Measurements from ENCODE around the gene SEMA6A. TPM values are rescaled to one million over a fixed set of nuclear protein-coding genes. Genes with fewer than 3 reads are reported as not detected.

Gene SEMA6A
- total and polyA plus RNA-seq, 2 of the 13 experiments (the other 11 are each of a cell fraction or from before 2014, with no cell fraction given) = 5.1 to 6.5 TPM

DNA sequence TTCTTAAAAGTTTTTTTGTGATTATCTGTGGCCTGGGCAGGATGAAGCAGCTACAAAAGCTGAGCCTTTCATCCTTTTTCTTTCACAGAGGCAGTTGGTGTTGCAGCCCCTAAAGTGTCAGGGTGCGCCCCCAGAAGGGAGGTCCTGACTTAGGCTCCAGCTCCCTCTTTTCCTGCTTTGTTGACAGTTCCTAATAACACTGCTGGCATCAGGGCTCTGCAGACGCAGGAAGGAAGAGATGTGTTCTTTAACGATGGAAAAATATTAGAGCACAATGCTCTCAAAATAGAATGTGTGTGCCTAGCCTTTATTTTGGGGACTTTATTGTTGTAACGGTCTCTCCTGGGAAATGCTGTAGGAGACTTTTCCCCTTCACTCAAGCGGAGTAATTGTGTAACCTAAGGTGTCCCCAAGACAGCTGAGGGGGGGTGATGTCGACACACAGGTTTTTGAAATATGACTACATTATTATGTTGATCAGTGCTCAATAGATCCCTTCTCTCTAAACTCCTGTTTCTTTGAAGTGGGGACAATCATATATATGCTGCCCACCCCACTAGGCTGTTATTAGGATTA is 135.6 kb downstream of the SEMA6A start:
- intact Hi-C loops (cut with micrococcal nuclease; ENCODE audit: unreplicated experiment) = no loop called here

DNA sequence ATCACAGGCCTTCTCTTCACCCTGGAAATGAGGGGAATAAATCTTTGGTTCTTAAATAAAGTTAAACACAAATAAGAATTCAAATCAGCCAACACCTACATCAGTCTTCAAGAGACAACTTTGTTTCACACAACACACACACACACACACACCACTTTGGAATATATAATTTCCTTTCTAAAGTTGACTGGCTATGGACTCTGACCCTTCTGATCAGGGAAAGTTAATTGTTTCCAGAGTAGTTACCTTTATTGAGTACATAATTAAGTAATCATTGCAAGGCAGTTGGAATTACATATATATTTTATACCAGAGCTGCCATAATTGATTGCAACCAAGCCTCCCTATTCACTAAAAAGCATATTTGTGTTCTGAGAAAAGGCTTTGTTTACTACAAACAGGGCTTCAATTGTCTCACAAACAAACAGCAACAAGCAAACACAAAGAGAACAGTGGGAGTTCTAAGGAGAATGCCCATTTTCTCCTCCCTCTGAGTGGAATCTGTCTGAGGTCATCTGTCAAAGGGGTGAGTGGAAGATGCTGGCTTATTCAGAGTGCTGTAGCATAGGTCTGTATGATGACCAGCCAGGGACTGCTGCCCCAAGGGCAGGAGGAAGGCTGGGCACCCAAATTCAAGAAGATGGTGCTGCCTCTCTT is 136.6 kb downstream of the SEMA6A start:
- POLR2A ChIA-PET = no interaction called here
- Histone ChIP-seq H3K4me3 (replicated peaks in 1 of 3; ENCODE audit: insufficient read depth in 1 of 3, low read depth in 2 of 3, low read length in 3 of 3) (no peak overlapping the region), H3K4me1 (ENCODE audit: insufficient read depth, low read length) (0 out of 2 replicates have a peak, but pooled peaks cover 16% of the 10 kb centered on the region), H3K27ac (ENCODE audit: extremely low read length, insufficient read depth, low read length) (no peak overlapping the region), H3K4me2 (ENCODE audit: low read depth, low read length) (no peak overlapping the region), H3K9me3 (ENCODE audit: low read length) (no peaks in the 10 kb centered on the region), H3K36me3 (replicated peaks in 1 of 2; ENCODE audit: control insufficient read depth in 1 of 2, insufficient read depth in 2 of 2, low read length in 2 of 2) (no peaks in the 10 kb centered on the region), H3K79me2 (ENCODE audit: insufficient read depth, low read length) (no peaks in the 10 kb centered on the region), H3K27me3 (ENCODE audit: control insufficient read depth in 1 of 2, insufficient read depth in 2 of 2, low read length in 2 of 2) (no peaks in the 10 kb centered on the region), H4K20me1 (ENCODE audit: insufficient read depth, low read length) (no peaks in the 10 kb centered on the region), H3K9ac (ENCODE audit: insufficient read depth, low read depth, low read length) (no peak overlapping the region), H2AFZ (ENCODE audit: low read length) (no peak overlapping the region)
- FAIRE-seq (no peak), ATAC-seq (no peak), DNase-seq (ENCODE audit: low spot score) (no peak)
- intact Hi-C loops (cut with micrococcal nuclease; ENCODE audit: unreplicated experiment) (no loop called here), in situ Hi-C loops (cut with HindIII; ENCODE audit: extremely low pct_ligation_motif_present, low pct_unique_long_range_greater_than_20kb) (no loop called here)
- no TSS peak for BruUV-seq (replicated peaks)
- CTCF ChIA-PET (ENCODE audit: low intra/inter-chr PET ratio, low total read pairs) = no interaction called here
- no peak for TF ChIP-seq ZNF614 (CRISPR knock-in tag; IDR thresholded peaks at IDR 0.05; ENCODE audit: borderline replicate concordance)
- TF ChIP-seq, protein P1, sequence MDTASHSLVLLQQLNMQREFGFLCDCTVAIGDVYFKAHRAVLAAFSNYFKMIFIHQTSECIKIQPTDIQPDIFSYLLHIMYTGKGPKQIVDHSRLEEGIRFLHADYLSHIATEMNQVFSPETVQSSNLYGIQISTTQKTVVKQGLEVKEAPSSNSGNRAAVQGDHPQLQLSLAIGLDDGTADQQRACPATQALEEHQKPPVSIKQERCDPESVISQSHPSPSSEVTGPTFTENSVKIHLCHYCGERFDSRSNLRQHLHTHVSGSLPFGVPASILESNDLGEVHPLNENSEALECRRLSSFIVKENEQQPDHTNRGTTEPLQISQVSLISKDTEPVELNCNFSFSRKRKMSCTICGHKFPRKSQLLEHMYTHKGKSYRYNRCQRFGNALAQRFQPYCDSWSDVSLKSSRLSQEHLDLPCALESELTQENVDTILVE (CRISPR knock-in tag; IDR thresholded peaks at IDR 0.05) = no peak
- no peak for TF ChIP-seq ZNF784 (CRISPR knock-in tag; IDR thresholded peaks at IDR 0.05; ENCODE audit: borderline replicate concordance)
- no peak for TF ChIP-seq BCLAF1 (IDR thresholded peaks at IDR 0.05)
- TF ChIP-seq HHEX (CRISPR knock-in tag; IDR thresholded peaks at IDR 0.05) = no peak
- TF ChIP-seq ZNF564 (CRISPR knock-in tag; IDR thresholded peaks at IDR 0.05) = no peak
- no peak for TF ChIP-seq ZNF446 (CRISPR knock-in tag; IDR thresholded peaks at IDR 0.05)
- TF ChIP-seq, protein P2, sequence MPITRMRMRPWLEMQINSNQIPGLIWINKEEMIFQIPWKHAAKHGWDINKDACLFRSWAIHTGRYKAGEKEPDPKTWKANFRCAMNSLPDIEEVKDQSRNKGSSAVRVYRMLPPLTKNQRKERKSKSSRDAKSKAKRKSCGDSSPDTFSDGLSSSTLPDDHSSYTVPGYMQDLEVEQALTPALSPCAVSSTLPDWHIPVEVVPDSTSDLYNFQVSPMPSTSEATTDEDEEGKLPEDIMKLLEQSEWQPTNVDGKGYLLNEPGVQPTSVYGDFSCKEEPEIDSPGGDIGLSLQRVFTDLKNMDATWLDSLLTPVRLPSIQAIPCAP (CRISPR knock-in tag; IDR thresholded peaks at IDR 0.05; ENCODE audit: low read depth) = no peak
- no peak for TF ChIP-seq GTF2F1 (IDR thresholded peaks at IDR 0.05; ENCODE audit: low read length)

More for the DNA sequence above, 135.6 kb downstream of the SEMA6A start:
- H3K9ac ChIP-seq (ENCODE audit: insufficient read depth, low read depth, low read length) = no peak overlapping the region
- POLR2A ChIA-PET = no interaction called here
- 86% methylated on average over 6 of the region's 6 CpGs for WGBS (ENCODE audit: low lambda C conversion rate)
- H2AFZ ChIP-seq (ENCODE audit: low read length) = no peak overlapping the region
- FAIRE-seq (no peak), DNase-seq (ENCODE audit: low spot score) (no peak), ATAC-seq (no peak)
- no peak overlapping the region for H3K4me3 ChIP-seq (replicated peaks in 1 of 3; ENCODE audit: insufficient read depth in 1 of 3, low read depth in 2 of 3, low read length in 3 of 3)
- H3K79me2 ChIP-seq (ENCODE audit: insufficient read depth, low read length) = no peaks in the 10 kb centered on the region
- H3K36me3 ChIP-seq (replicated peaks in 1 of 2; ENCODE audit: control insufficient read depth in 1 of 2, insufficient read depth in 2 of 2, low read length in 2 of 2) = no peaks in the 10 kb centered on the region
- no TSS peak for BruUV-seq (replicated peaks)
- in situ Hi-C loops (cut with HindIII; ENCODE audit: extremely low pct_ligation_motif_present, low pct_unique_long_range_greater_than_20kb) = no loop called here
- H3K27ac ChIP-seq (ENCODE audit: extremely low read length, insufficient read depth, low read length) = no peak overlapping the region
- CTCF ChIA-PET (ENCODE audit: low intra/inter-chr PET ratio, low total read pairs) = no interaction called here
- H3K4me1 ChIP-seq (ENCODE audit: insufficient read depth, low read length) = 0 out of 2 replicates have a peak, but pooled peaks cover 16% of the 10 kb centered on the region
- no peaks in the 10 kb centered on the region for H4K20me1 ChIP-seq (ENCODE audit: insufficient read depth, low read length)
- no peaks in the 10 kb centered on the region for H3K9me3 ChIP-seq (ENCODE audit: low read length)
- H3K27me3 ChIP-seq (ENCODE audit: control insufficient read depth in 1 of 2, insufficient read depth in 2 of 2, low read length in 2 of 2) = no peaks in the 10 kb centered on the region
- no peak overlapping the region for H3K4me2 ChIP-seq (ENCODE audit: low read depth, low read length)
- no peak for TF ChIP-seq ZNF33A (CRISPR knock-in tag; IDR thresholded peaks at IDR 0.05; ENCODE audit: borderline replicate concordance)
- TF ChIP-seq ZNF253 (CRISPR knock-in tag; IDR thresholded peaks at IDR 0.05; ENCODE audit: borderline replicate concordance) = no peak
- no peak for TF ChIP-seq ZNF143 (CRISPR knock-in tag; IDR thresholded peaks at IDR 0.05)
- TF ChIP-seq ZNF354B (CRISPR knock-in tag; IDR thresholded peaks at IDR 0.05) = no peak
- TF ChIP-seq ZNF781 (CRISPR knock-in tag; IDR thresholded peaks at IDR 0.05; ENCODE audit: borderline replicate concordance, not compliant biosample characterization) = no peak
- no peak for TF ChIP-seq KDM4B (CRISPR knock-in tag; IDR thresholded peaks at IDR 0.05)
- no peak for TF ChIP-seq ZFP62 (CRISPR knock-in tag; IDR thresholded peaks at IDR 0.05)
- TF ChIP-seq FOXP1 (IDR thresholded peaks at IDR 0.05) = no peak
- no peak for TF ChIP-seq FOXP1 (CRISPR knock-in tag; IDR thresholded peaks at IDR 0.05)
- TF ChIP-seq HOXA9 (CRISPR knock-in tag; IDR thresholded peaks at IDR 0.05; ENCODE audit: borderline replicate concordance) = no peak

Data from HepG2 (cell line).